OCI-M2 (cell line): Measurements from ENCODE around the gene TNIK.
"Not testable (repeated sequence)": the region's sequence is repeated elsewhere in the genome, so short reads cannot be mapped to it uniquely, and the experiment has no call there.

Experiments
- DNase-seq: peaks from one replicate; lab custom pipeline; 2025; ENCODE audit not compliant: unreplicated experiment; lab: John Stamatoyannopoulos, UW

The TNIK gene

DNA sequence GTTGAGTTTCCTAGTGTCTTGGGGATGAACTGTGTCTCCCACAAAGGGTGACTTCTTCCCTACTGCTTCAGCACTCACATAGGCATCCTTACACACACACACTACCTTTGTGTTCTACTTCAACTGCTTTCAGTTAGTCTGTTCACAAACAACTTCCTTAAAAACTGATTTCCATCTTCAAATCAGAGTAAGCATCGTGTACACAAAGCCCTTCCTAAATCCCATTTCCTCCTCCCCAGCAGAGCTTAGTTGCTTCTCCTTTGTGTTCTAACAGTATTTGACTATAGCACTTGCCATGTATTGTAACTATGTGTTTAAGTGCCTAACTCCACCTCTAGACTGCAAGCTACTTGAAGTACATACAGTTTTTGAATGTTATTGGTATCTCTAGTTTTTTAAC lies 71.7 kb downstream of the TNIK start:
- no peak for DNase-seq

DNA sequence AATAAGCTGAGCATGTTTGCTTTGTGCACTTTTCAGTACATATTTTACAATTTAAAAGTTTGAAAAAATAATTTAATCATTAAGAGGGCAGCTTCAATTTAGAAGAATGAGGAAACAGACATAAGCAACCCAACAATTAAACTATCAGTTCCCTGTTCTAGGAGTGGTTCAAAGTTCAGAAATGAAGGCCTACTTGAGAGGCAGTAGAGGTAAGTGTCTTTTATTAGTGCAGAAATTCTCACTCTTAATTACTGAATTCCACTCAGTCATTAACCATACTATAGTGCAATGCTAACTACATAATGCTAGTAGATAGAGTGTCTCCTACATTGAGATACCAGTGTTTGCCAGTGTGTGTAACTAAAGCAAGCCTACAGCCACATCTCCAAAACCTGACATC lies 73.1 kb downstream of the TNIK start:
- DNase-seq: no peak

- DNase-seq: no peak
Observed at GRCh38 chr3:171385086-171385485, 75.1 kb downstream of the TNIK start.

- DNase-seq: no peak
Observed at GRCh38 chr3:171384101-171384891, 75.9 kb downstream of the TNIK start.

DNA sequence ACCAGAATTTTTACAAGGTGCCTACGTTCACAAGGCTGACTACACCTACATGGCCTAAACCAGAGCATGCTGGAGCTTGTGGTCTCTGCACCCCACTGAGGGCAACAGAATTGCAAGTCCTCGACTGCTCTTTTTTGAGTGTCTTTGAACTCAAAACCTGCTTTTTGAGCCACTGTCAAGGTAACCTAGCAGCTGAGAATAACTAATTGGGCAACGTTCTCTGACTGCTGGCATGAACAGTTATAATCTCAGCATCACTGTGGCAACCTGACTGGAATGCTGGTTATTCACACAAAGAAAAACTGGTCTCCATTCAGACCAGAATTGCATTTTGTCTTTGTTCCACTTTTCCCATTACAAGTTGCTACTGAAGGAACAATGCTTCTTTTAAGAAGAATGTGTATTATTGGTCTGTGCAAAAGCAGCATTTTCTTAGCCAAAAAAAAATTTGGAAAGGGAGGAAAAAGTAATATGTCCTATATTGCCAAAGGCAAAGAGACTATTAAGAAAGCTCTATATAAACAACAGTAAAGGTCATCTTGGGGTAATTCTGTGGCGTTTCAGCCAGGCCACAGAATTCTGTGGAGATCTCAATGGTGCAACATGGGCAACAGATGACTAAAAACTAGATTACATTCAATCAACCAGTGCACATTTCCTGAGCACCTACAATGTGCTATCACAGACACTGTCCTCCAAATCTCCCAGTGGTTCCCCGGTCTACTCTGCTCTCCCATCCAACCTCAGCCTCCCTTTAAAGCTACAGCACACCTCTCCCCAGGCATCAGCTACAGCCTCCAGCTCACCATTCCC lies 76.8 kb downstream of the TNIK start:
- no peak for DNase-seq

DNA sequence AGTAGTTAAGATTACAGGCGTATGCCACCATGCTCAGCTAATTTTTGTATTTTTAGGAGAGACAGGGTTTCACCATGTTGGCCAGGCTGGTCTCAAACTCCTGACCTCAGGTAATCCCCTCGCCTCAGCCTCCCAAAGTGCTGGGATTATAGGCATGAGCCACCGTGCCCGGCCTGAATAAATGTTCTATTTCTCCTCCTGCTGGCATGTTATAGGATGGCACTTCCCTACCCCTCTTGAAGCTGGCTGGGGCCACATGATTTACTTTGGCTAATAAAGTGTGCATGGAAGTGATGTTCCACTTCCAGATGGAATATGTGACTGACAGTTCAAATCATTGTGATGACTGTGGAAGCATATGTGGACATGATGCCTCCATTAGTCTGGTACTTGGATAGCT lies 77.9 kb downstream of the TNIK start:
- DNase-seq: not testable (repeated sequence)

DNA sequence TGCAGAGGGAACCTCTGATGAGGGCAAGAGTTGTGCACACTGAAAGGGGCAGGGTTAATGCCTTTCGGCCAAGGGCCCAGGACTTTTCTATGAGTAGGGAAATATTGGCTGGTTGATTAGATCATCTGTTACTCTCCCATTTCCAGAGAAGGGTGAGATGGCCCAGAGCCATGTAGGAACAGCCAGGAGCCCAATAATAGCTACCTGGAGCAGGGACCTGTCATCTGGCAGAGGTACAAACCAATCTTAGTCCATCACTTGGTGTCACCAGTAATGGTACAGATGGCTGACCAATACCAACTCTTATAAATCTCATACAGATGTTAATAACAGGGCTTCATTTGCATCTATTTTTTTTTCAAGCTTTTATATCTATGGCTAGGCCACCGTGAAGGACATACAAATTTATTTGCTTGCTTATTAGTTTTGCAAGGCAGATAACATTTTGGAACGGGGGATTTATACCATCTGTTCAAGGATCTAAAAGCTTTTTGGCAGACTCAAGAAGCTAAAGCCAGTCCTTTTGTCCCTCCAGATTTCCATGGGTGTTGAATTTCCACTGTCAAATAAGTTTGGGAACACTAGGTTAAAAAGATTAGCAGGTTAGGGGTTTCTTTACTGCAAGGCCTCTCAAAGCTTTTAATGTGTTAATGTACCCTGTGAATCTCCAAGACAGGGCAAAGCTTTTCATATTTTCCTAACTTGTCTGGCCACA lies 79.3 kb downstream of the TNIK start:
- no peak for DNase-seq

GRCh38 chr3:171379961-171380483 lies 80.2 kb downstream of the TNIK start:
- no peak for DNase-seq

- no peak for DNase-seq
Observed at GRCh38 chr3:171379281-171379680, 80.9 kb downstream of the TNIK start.

- DNase-seq: no peak
Observed at GRCh38 chr3:171378586-171378985, 81.6 kb downstream of the TNIK start.

DNA sequence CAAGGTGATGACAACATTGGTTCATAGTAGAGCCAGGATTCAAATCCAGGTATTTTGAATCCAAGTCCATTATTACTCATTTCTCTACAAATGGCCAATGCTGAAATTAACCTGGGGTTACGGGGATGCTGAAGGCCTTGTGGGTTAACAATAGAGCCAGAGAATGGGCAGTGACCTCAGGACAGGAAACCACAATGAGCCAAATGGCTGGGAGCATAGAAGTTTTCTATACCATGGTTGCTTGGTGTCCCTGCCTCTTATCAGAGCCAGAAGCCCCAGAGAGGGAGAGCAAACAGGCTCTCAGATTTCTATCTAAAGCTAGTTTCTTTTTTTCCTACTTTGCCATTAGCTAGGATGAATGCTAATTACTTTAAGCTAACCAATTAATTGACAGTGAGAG lies 82.3 kb downstream of the TNIK start:
- no peak for DNase-seq

- no peak for DNase-seq
Observed at GRCh38 chr3:171376596-171376947, 83.6 kb downstream of the TNIK start.

- no peak for DNase-seq
Observed at GRCh38 chr3:171375666-171376595, 84.3 kb downstream of the TNIK start.

- no peak for DNase-seq
Observed at GRCh38 chr3:171374661-171375285, 85.4 kb downstream of the TNIK start.

DNA sequence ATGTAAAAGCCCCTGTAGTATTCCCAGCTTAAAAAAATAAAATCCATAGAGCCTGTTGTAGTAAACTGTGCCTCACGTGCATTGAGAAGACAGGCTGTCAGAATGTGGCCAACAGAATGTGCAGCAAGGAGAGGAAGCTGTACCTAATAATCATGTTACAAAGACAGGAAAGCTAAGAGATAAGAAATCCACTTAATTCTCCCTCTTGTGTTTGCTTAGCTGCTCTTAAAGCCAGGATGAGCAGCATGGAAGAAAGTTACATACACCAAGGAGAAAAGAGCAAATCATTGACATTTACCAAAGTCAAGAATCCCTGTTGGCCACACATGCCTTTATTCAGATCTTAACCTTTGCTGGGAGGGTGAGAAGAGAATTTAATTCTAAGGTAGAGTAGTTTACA lies 85.9 kb downstream of the TNIK start:
- DNase-seq: no peak

DNA sequence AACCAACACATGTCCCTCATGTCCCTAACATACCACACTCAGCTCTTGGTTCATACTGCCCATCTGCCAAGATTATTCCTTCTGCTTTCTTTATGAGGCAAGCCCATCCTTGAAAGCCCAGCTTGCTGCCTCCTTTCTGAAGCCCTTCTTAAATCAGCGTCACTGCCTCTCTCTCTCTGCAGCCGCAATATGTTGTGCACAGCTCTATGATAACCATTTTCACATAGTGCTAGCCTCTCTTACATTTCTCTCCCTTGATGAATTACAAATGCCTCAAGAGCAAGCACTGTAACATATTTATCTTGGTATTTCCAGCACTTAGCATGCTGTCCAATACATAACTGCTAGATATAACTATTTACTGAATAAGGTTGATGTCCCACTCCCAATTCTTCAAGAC lies 86.5 kb downstream of the TNIK start:
- no peak for DNase-seq

GRCh38 chr3:171372694-171373093 lies 87.5 kb downstream of the TNIK start:
- no peak for DNase-seq

DNA sequence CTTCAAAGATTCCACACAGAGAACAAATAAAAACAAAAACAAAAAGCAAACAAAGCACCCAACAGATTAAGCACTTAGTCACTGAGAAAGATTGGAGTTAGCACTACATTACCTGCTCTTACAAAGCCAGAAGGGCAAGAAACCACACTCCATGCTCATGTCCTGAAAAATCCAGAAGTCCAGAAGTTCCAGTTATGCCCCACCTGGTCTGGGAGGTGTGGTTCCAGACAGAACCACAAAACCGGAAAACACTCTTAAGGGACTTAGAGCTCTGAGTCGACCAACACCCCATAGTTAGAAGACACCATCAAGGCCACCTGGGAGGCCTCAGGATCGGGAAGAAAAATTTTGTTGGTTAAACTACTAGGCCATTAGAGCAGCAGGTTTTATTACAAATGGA lies 88.9 kb downstream of the TNIK start:
- DNase-seq: no peak

GRCh38 chr3:171369156-171369555 lies 91.0 kb downstream of the TNIK start:
- DNase-seq: no peak

- not testable (repeated sequence) for DNase-seq
Observed at GRCh38 chr3:171366738-171367137, 93.5 kb downstream of the TNIK start.
